Lower leg skin (tissue), 4 donors: Measurements from ENCODE around the gene EVI2A. TPM values are rescaled to one million over a fixed set of nuclear protein-coding genes. Genes with fewer than 3 reads are reported as not detected.

ENCODE experiments used
- DNase-seq, 2 donors: peaks; one replicate each; pipeline ENCODE4 v3.0.0-alpha.2; 2019; ENCODE audit warnings: low spot score in 2 of 2
- H3K4me3 ChIP-seq: fragments of 200-600 bp; sonication (generic); 2 replicates; pipeline ENCODE4 v1.5.1; 2017; ENCODE audit warnings: mild to moderate bottlenecking, low read depth; ENCODE audit not compliant: poor library complexity, severe bottlenecking
- CTCF ChIP-seq, 3 donors: fragments of 450-650 bp; IDR thresholded peaks; one replicate each; pipeline ENCODE4 v1.5.1; 2016; ENCODE audit warnings: antibody characterized with exemption in 3 of 3, mild to moderate bottlenecking in 3 of 3, moderate library complexity in 2 of 3
- POLR2A ChIP-seq, 2 donors: fragments of 450-650 bp; IDR thresholded peaks; one replicate each; pipeline ENCODE4 v1.6.1; 2016 to 2017; ENCODE audit warnings: antibody characterized with exemption in 2 of 2, mild to moderate bottlenecking in 1 of 2, moderate library complexity in 1 of 2
- WGBS, 2 donors: methylation state at CpG; one replicate each; pipeline ENCODE4 v1.1.5; 2018; 5-methylcytosine and 5-hydroxymethylcytosine counted together
- intact Hi-C: fragments of 100-400 bp; cut with DNase I; formaldehyde crosslinking; loops from one replicate; pipeline ENCODE4 v1.15.0; 2023; ENCODE audit warnings: low total_unique reads
- total RNA-seq, 4 donors: library from RNA; depleted of rRNA; stranded (reverse); fragments of >200 nt; gene quantifications; one replicate each; pipeline ENCODE4 v1.1.0, GENCODE V29; 2016

EVI2A gene
- total RNA-seq, 4 donors from 2014 or later, result 1.2 to 4.0 (median 2.0) TPM

DNA sequence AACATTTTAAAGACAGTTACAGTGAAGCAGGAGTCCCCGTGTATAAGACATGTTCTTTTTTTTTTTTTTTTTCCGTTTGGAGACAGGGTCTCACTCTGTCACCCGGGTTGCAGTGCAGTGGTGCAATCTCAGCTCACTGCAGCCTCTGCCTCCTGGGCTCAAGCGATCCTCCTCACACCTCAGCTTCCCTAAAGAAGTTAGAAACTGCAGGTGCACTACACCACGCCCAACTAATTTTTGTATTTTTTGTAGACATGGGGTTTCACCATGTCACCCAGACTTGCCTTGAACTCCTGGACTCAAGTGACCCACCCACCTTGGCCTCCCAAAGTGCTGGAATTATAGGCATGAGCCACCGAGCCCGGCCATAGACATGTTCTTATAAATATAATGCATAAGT is 10.5 kb downstream of the EVI2A start:
- 77 to 83% methylated on average over 7 of the region's 7 CpGs for WGBS, 2 donors
- DNase-seq, result no peak
- no peak overlapping the region for H3K4me3 ChIP-seq
- intact Hi-C loops, result no loop called here
- TF ChIP-seq POLR2A (IDR thresholded peaks at IDR 0.05), result no peak
- TF ChIP-seq CTCF (IDR thresholded peaks at IDR 0.05), result no peak

DNA sequence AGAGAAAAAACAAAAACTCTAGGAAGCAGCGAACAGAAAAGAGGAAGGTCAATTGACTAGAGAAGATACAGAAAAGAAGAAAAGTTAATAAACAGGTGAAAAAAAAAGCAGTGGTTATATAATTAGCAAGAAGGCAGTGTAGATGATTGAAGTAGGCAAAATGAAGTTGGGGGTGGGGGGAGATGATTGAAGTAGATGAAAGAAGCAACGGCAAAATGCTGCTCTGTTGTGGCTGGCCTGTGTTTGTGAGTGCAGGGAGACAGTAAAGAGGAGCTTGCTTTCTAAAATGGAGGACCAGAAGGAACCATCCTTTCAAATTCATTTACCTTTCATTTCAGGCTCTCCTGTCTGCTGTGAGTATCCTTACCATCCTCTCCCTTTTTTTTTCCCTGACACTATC is 11.2 kb downstream of the EVI2A start:
- intact Hi-C loops, result no loop called here
- H3K4me3 ChIP-seq, result no peak overlapping the region
- no peak for DNase-seq

GRCh38 chr17:31309556-31309955 is 11.9 kb downstream of the EVI2A start:
- intact Hi-C loops, result no loop called here

More for the DNA sequence above, 11.2 kb downstream of the EVI2A start:
- no peak for TF ChIP-seq POLR2A (IDR thresholded peaks at IDR 0.05)
- TF ChIP-seq CTCF (IDR thresholded peaks at IDR 0.05), result no peak
- WGBS, 2 donors, result 52 to 60% methylated on average over 2 of the region's 2 CpGs

DNA sequence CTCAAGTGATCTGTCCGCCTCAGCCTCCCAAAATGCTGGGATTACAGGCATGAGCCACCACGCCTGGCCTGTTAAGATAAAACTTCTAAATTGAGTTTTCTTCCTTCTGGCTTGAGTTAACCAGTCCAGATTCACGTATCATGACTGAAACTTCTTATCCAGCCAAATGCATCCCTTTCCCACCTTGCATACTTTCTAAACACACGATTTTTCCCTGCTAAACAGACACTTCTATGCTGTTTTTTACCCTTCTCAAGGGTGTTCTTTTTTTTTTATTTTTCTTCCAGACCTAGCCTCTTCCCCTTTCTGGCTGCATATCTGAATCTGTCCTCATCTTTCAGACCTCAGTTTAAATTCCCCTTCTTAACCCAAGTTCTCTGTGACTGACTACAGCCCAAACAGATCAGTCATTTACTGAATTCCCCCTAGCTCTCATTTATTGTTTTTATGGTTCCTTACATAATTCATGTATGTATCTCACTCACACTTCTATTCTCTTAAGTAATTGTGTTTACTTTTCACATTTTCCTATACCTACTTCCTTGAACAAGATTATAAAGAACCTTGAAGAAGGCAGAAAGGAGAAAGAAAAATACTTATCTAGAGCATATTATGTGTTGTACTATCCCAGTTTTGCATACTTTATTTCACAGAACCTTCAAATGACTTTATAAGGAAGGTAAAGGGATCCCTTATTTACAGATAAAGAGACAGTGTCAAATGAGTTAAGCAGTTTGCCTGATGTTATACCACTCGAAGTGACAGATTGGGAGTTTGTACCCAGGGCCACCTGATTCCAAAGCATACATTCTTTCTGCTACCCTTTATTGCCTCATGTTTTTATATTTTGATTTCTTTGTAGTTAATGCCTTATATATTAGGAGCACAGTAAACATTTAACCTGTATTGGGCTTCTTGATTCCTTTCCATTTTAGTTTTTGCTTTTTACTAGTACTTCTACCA is 12.8 kb downstream of the EVI2A start:
- DNase-seq, result no peak
- TF ChIP-seq CTCF (IDR thresholded peaks at IDR 0.05) (no peak), POLR2A (IDR thresholded peaks at IDR 0.05) (no peak)
- intact Hi-C loops, result no loop called here
- no peak overlapping the region for H3K4me3 ChIP-seq
- 76 to 82% methylated on average over 5 of the region's 5 CpGs for WGBS, 2 donors

More at GRCh38 chr17:31309556-31309955, 11.9 kb downstream of the EVI2A start:
- TF ChIP-seq POLR2A (IDR thresholded peaks at IDR 0.05), result no peak
- TF ChIP-seq CTCF (IDR thresholded peaks at IDR 0.05), result no peak
- DNase-seq, result no peak
- H3K4me3 ChIP-seq, result no peak overlapping the region
- WGBS, 2 donors, result 80 to 81% methylated on average over 2 of the region's 2 CpGs

DNA sequence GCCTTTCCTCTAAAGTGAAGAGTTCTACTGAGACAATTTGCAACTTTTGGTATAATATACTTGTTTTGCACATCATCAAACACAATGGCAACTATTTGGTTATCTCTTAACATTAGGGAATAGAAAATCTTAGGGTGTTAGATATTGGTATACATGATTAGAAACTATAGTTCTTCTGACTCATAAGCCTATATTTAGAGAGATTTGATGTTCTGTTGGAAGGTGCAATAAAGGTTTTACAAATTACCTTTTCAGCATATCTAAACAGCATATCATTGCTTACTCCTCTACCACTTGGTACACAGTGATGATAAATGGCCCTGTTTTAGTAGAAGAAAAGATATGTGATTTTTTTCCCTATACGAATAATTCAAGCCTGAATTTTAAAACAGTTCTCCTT is 13.8 kb downstream of the EVI2A start:
- no peak for DNase-seq
- TF ChIP-seq POLR2A (IDR thresholded peaks at IDR 0.05) (no peak), CTCF (IDR thresholded peaks at IDR 0.05) (no peak)
- H3K4me3 ChIP-seq, result no peak overlapping the region
- WGBS, 2 donors, result 86 to 89% methylated on average over 1 of the region's 1 CpG
- intact Hi-C loops, result no loop called here
